Prostate gland (tissue), 2 donors: Measurements from ENCODE around the gene GMDS.

Source experiments
- CTCF ChIP-seq, 4 experiments: fragments of 200-600 bp in 2 of 4; fragments of 450-650 bp in 2 of 4; sonication (generic) in 2 of 4; IDR thresholded peaks; 1 replicate in 3 of 4; 2 replicates in 1 of 4; pipeline ENCODE4 v1.5.1; 2016 to 2019; ENCODE audit warnings: antibody characterized with exemption in 4 of 4, mild to moderate bottlenecking in 2 of 4, moderate library complexity in 2 of 4
- POLR2A ChIP-seq: fragments of 450-650 bp; IDR thresholded peaks from one replicate; pipeline ENCODE4 v1.6.1; 2016; ENCODE audit warnings: antibody characterized with exemption, mild to moderate bottlenecking
- POLR2AphosphoS5 ChIP-seq: sonication (generic); formaldehyde crosslinking; IDR thresholded peaks from one replicate; pipeline ENCODE4 v1.6.1; 2017; ENCODE audit warnings: antibody characterized with exemption

GRCh38 chr6:1598886-1599285 lies 646.5 kb downstream of the GMDS start:
- TF ChIP-seq POLR2A: no peak
- TF ChIP-seq CTCF (IDR thresholded peaks at IDR 0.05): no peak
- TF ChIP-seq POLR2AphosphoS5: no peak
